ENCODE results near the gene CCSER1.

The CCSER1 gene

GRCh38 chr4:90128961-90129495 is 1.8 kb downstream of the CCSER1 start:
- DNase-seq (ENCODE audit: low spot score) = no peak

- no peak for DNase-seq (ENCODE audit: low spot score)
Observed at GRCh38 chr4:90130076-90130475, 2.9 kb downstream of the CCSER1 start.

GRCh38 chr4:90137555-90137954 is 10.4 kb downstream of the CCSER1 start:
- DNase-seq (ENCODE audit: low spot score) = peak; percentile 19

GRCh38 chr4:90142081-90142480 is 14.9 kb downstream of the CCSER1 start:
- DNase-seq (ENCODE audit: low spot score) = no peak

- no peak for DNase-seq (ENCODE audit: low spot score)
Observed at GRCh38 chr4:90145319-90145718, 18.1 kb downstream of the CCSER1 start.

GRCh38 chr4:90146306-90146705 is 19.1 kb downstream of the CCSER1 start:
- DNase-seq (ENCODE audit: low spot score) = no peak

GRCh38 chr4:90148574-90149148 is 21.5 kb downstream of the CCSER1 start:
- no peak for DNase-seq (ENCODE audit: low spot score)

- no peak for DNase-seq (ENCODE audit: low spot score)
Observed at GRCh38 chr4:90152024-90152423, 24.8 kb downstream of the CCSER1 start.

GRCh38 chr4:90159193-90159592 is 32.0 kb downstream of the CCSER1 start:
- DNase-seq (ENCODE audit: low spot score) = no peak

- no peak for DNase-seq (ENCODE audit: low spot score)
Observed at GRCh38 chr4:90160044-90160443, 32.9 kb downstream of the CCSER1 start.

- DNase-seq (ENCODE audit: low spot score) = no peak
Observed at GRCh38 chr4:90162566-90162965, 35.4 kb downstream of the CCSER1 start.

GRCh38 chr4:90163872-90164271 is 36.7 kb downstream of the CCSER1 start:
- DNase-seq (ENCODE audit: low spot score) = no peak

- no peak for DNase-seq (ENCODE audit: low spot score)
Observed at GRCh38 chr4:90165883-90166282, 38.7 kb downstream of the CCSER1 start.

- no peak for DNase-seq (ENCODE audit: low spot score)
Observed at GRCh38 chr4:90171491-90171890, 44.3 kb downstream of the CCSER1 start.

GRCh38 chr4:90174621-90175023 is 47.4 kb downstream of the CCSER1 start:
- DNase-seq (ENCODE audit: low spot score) = no peak

- DNase-seq (ENCODE audit: low spot score) = no peak
Observed at GRCh38 chr4:90181644-90182043, 54.5 kb downstream of the CCSER1 start.

GRCh38 chr4:90183254-90183653 is 56.1 kb downstream of the CCSER1 start:
- no peak for DNase-seq (ENCODE audit: low spot score)

GRCh38 chr4:90184560-90184959 is 57.4 kb downstream of the CCSER1 start:
- no peak for DNase-seq (ENCODE audit: low spot score)

- DNase-seq (ENCODE audit: low spot score) = no peak
Observed at GRCh38 chr4:90185416-90185815, 58.2 kb downstream of the CCSER1 start.

GRCh38 chr4:90186229-90186628 is 59.0 kb downstream of the CCSER1 start:
- no peak for DNase-seq (ENCODE audit: low spot score)

- DNase-seq (ENCODE audit: low spot score) = no peak
Observed at GRCh38 chr4:90187148-90187884, 60.1 kb downstream of the CCSER1 start.

- DNase-seq (ENCODE audit: low spot score) = no peak
Observed at GRCh38 chr4:90189178-90189577, 62.0 kb downstream of the CCSER1 start.

GRCh38 chr4:90189946-90190345 is 62.8 kb downstream of the CCSER1 start:
- DNase-seq (ENCODE audit: low spot score) = no peak

GRCh38 chr4:90190525-90190924 is 63.3 kb downstream of the CCSER1 start:
- DNase-seq (ENCODE audit: low spot score) = no peak
